Panc1 (cell line): ENCODE measurements around the gene KMT2D. TPM values are rescaled to one million over a fixed set of nuclear protein-coding genes. Genes with fewer than 3 reads are reported as not detected.

ENCODE experiments used
- ATAC-seq: fragments of 200-7000 bp; cut with Tn5 transposase; 2 replicates; pipeline ENCODE4 v1.9.1; 2020; ENCODE audit warnings: mild to moderate bottlenecking, moderate library complexity
- BruUV-seq: library from RNA; stranded (reverse); fragments of 400-500 nt; replicated peaks from 2 replicates; lab custom pipeline; 2021; lab: Mats Ljungman, UMichigan
- CTCF ChIA-PET: fragments of 300-600 bp; sonication (Branson Sonifier 250); formaldehyde crosslinking; loops from one replicate; lab custom pipeline; 2022; ENCODE audit warnings: antibody characterized with exemption; lab: Charles Lee
- POLR2A ChIA-PET: fragments of 300-600 bp; sonication (Branson Sonifier 250); formaldehyde crosslinking; loops from one replicate; lab custom pipeline; 2022; ENCODE audit warnings: antibody characterized with exemption; lab: Charles Lee
- DNase-seq: peaks from one replicate; pipeline ENCODE4 v3.0.0-alpha.2; 2010; ENCODE audit warnings: low read depth, low spot score
- H3K27ac ChIP-seq: 2 replicates; pipeline ENCODE4 v1.5.1; 2011; ENCODE audit warnings: mild to moderate bottlenecking, low read length, inconsistent platforms
- H3K27me3 ChIP-seq: fragments of 200-500 bp; sonication (Bioruptor generic); 2 replicates; pipeline ENCODE4 v1.6.0; 2014; ENCODE audit warnings: low read length, inconsistent platforms; ENCODE audit not compliant: control insufficient read depth, insufficient read depth
- H3K36me3 ChIP-seq: fragments of 200-500 bp; sonication (Bioruptor generic); 2 replicates; pipeline ENCODE4 v1.5.1; 2014; ENCODE audit warnings: inconsistent platforms, mild to moderate bottlenecking, low read length, moderate library complexity; ENCODE audit not compliant: control insufficient read depth, insufficient read depth
- H3K4me1 ChIP-seq: 2 replicates; pipeline ENCODE4 v1.5.1; 2011; ENCODE audit warnings: inconsistent platforms, mild to moderate bottlenecking, low read length, moderate library complexity; ENCODE audit not compliant: control insufficient read depth, insufficient read depth
- H3K4me3 ChIP-seq, 2 experiments: 2 replicates each; pipeline ENCODE4 v1.5.1; 2011 to 2012; ENCODE audit warnings: low read depth in 2 of 2, low read length in 2 of 2, mild to moderate bottlenecking in 2 of 2, inconsistent platforms in 1 of 2, moderate library complexity in 1 of 2
- H3K9me3 ChIP-seq: fragments of 200-500 bp; sonication (Bioruptor generic); 2 replicates; pipeline ENCODE4 v1.5.1; 2014; ENCODE audit warnings: low read depth, mild to moderate bottlenecking, inconsistent platforms, low read length, moderate library complexity; ENCODE audit not compliant: control insufficient read depth, insufficient read depth
- POLR2AphosphoS5 ChIP-seq: IDR thresholded peaks from 2 replicates; pipeline ENCODE4 v1.6.1; 2012; ENCODE audit warnings: mild to moderate bottlenecking, low read depth, low read length, moderate library complexity
- SIN3A ChIP-seq: IDR thresholded peaks from 2 replicates; pipeline ENCODE4 v1.6.1; 2012; ENCODE audit warnings: low read depth, mild to moderate bottlenecking, low read length, moderate library complexity, borderline replicate concordance; ENCODE audit not compliant: insufficient read depth
- TCF7L2 ChIP-seq: IDR thresholded peaks from 2 replicates; pipeline ENCODE4 v1.6.1; 2011; ENCODE audit warnings: mild to moderate bottlenecking, low read depth, low read length, inconsistent platforms
- in situ Hi-C: cut with HindIII; loops from 2 replicates; pipeline ENCODE4 v1.10.0; 2016; ENCODE audit warnings: low sequenced_read_pairs, low pct_unique_long_range_greater_than_20kb
- intact Hi-C: fragments of 100-400 bp; cut with micrococcal nuclease; formaldehyde crosslinking; loops from one replicate; pipeline ENCODE4 v1.10.0; 2022; ENCODE audit not compliant: unreplicated experiment
- total RNA-seq: library from RNA; stranded (reverse); gene quantifications from one replicate; pipeline ENCODE4 v1.2.1, GENCODE V29; 2021; ENCODE audit not compliant: unreplicated experiment
- TF ChIP-seq, protein P1 (sequence below): fragments of 450-650 bp; IDR thresholded peaks from 2 replicates; pipeline ENCODE4 v1.5.1; 2017; ENCODE audit warnings: mild to moderate bottlenecking
- TF ChIP-seq, protein P2 (sequence below), 2 experiments: IDR thresholded peaks; 2 replicates each; pipeline ENCODE4 v1.6.1; 2011 to 2012; ENCODE audit warnings: low read depth in 2 of 2, control low read depth in 1 of 2, low read length in 1 of 2, mild to moderate bottlenecking in 1 of 2, moderate library complexity in 1 of 2; ENCODE audit not compliant: insufficient read depth in 1 of 2

KMT2D gene
- total RNA-seq, 1 experiment from 2014 or later: 64.7 TPM

DNA sequence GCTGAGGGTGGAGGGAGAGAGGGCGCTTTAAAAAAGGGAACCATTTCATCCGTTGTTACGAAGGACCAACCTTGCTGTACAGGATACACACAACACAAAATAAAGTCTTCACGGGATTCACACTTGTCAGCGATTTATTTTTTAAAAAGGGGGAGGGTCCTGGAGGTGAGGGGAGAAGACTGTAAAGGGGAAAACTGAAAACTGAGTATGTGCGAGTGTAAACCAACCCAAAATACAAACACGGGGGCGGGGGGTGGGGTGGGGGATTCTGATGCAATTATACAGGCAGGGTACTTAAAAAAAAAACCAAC lies 41.5 kb downstream of the KMT2D start:
- CTCF ChIA-PET: interaction anchor here (1.0 kb wide), 1 partner anchor 22 kb away, joined by 8 read pairs; no protein-coding TSS in a partner anchor
- intact Hi-C loops (no loop called here), in situ Hi-C loops (no loop called here)
- TF ChIP-seq, protein P1, sequence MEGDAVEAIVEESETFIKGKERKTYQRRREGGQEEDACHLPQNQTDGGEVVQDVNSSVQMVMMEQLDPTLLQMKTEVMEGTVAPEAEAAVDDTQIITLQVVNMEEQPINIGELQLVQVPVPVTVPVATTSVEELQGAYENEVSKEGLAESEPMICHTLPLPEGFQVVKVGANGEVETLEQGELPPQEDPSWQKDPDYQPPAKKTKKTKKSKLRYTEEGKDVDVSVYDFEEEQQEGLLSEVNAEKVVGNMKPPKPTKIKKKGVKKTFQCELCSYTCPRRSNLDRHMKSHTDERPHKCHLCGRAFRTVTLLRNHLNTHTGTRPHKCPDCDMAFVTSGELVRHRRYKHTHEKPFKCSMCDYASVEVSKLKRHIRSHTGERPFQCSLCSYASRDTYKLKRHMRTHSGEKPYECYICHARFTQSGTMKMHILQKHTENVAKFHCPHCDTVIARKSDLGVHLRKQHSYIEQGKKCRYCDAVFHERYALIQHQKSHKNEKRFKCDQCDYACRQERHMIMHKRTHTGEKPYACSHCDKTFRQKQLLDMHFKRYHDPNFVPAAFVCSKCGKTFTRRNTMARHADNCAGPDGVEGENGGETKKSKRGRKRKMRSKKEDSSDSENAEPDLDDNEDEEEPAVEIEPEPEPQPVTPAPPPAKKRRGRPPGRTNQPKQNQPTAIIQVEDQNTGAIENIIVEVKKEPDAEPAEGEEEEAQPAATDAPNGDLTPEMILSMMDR: no peak
- TF ChIP-seq, protein P2, sequence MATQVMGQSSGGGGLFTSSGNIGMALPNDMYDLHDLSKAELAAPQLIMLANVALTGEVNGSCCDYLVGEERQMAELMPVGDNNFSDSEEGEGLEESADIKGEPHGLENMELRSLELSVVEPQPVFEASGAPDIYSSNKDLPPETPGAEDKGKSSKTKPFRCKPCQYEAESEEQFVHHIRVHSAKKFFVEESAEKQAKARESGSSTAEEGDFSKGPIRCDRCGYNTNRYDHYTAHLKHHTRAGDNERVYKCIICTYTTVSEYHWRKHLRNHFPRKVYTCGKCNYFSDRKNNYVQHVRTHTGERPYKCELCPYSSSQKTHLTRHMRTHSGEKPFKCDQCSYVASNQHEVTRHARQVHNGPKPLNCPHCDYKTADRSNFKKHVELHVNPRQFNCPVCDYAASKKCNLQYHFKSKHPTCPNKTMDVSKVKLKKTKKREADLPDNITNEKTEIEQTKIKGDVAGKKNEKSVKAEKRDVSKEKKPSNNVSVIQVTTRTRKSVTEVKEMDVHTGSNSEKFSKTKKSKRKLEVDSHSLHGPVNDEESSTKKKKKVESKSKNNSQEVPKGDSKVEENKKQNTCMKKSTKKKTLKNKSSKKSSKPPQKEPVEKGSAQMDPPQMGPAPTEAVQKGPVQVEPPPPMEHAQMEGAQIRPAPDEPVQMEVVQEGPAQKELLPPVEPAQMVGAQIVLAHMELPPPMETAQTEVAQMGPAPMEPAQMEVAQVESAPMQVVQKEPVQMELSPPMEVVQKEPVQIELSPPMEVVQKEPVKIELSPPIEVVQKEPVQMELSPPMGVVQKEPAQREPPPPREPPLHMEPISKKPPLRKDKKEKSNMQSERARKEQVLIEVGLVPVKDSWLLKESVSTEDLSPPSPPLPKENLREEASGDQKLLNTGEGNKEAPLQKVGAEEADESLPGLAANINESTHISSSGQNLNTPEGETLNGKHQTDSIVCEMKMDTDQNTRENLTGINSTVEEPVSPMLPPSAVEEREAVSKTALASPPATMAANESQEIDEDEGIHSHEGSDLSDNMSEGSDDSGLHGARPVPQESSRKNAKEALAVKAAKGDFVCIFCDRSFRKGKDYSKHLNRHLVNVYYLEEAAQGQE (IDR thresholded peaks at IDR 0.05; ENCODE audit: insufficient read depth in 1 of 2, low read depth in 2 of 2, low read length in 1 of 2): no peak
- TF ChIP-seq POLR2AphosphoS5: no peak
- no peak for TF ChIP-seq TCF7L2
- TF ChIP-seq SIN3A: no peak
- Histone ChIP-seq H3K36me3 (peaks cover 13% of the 10 kb centered on the region), H3K27me3 (no peaks in the 10 kb centered on the region), H3K4me1 (peaks cover 15% of the 10 kb centered on the region), H3K27ac (peak overlapping the region; percentile 90), H3K4me3 (peak overlapping the region; percentile 96 to 98), H3K9me3 (no peaks in the 10 kb centered on the region)
- BruUV-seq: no TSS peak
- ATAC-seq (peak; percentile 33), DNase-seq (no peak)
- POLR2A ChIA-PET: interaction anchor here (0.6 kb wide), 1 partner anchor 1999 kb away, joined by 4 read pairs; no protein-coding TSS in a partner anchor

DNA sequence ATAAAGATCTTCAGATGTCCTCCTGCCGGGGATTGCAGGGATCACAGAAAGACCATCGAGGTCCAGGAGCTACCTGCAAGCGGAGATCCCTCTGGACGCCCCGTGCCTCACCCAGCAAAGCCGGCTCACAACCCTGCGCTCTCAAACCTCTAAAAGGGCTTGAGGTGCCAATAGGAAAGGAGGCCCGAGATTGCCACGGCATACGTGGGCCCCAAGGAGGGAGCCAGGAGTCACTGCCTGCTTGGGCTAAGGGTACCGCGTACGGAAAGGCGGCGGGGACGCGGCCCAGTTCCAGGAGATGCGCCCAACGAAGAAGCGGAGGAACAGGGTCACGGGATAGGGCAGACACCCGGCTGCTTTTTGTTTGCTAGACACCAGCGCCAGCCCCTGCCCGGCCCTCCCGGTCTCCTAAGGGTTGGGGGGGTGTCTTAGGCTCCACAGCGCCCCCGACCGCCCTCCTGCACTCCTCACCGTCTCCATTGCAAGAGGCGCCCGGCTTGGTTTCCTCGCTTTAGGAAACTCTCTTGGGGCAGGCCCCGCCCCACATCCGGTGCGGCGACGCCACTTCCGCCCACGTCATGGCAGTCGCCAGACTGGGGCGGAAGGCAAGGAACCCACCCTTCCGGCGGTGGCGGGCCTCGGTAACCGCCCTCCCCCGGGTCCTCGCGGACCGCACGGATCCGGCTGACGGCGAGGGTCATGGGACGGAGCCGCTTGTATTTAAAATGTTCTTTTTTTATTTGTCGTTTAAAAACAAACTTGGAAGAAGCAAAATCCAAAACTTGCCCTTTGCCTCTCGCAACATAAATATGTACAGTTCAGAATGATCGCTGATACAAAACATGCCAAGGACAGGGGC lies 42.1 kb downstream of the KMT2D start, which contains the start of gene PRKAG1:
Gene PRKAG1, minus strand, starts transcription at position 516 of the 859 bp plus-strand sequence. Its CDS starts 36 bp downstream, at position 480.
- Histone ChIP-seq H3K27ac (peak within 1 kb of the TSS; percentile 90), H3K36me3 (peaks cover 10% of the 10 kb centered on the region), H3K27me3 (no peaks in the 10 kb centered on the region), H3K4me1 (peaks cover 15% of the 10 kb centered on the region), H3K4me3 (peak within 1 kb of the TSS; percentile 96 to 98), H3K9me3 (no peaks in the 10 kb centered on the region)
- in situ Hi-C loops: no loop called here
- CTCF ChIA-PET: no interaction called here
- BruUV-seq: no TSS peak
- intact Hi-C loops: no loop called here
- TF ChIP-seq, protein P2 (IDR thresholded peaks at IDR 0.05; ENCODE audit: insufficient read depth in 1 of 2, low read depth in 2 of 2, low read length in 1 of 2): no peak
- peak; percentile 98 for TF ChIP-seq POLR2AphosphoS5
- TF ChIP-seq, protein P1: peak; percentile 78
- TF ChIP-seq TCF7L2: no peak
- TF ChIP-seq SIN3A: peak; percentile 80; the same call in 1 of the 2 replicates
- DNase-seq: peak; percentile 75
- peak; percentile 95 for ATAC-seq
- POLR2A ChIA-PET: no interaction called here
